BLaER1 treated with 17β-estradiol and CSF1 and Interleukin-3, amounts not matched to agents 10 nM and 100 nM (cell line): ENCODE measurements around the gene WNT5B.
A peak's percentile ranks its signal among the peaks of the same experiment; 100 is the strongest.

Experiments used
- H3K27ac ChIP-seq, 11 experiments: shearing (Covaris generic); formaldehyde crosslinking; 2 replicates each; pipeline ENCODE4 v1.8.1; 2022
- H3K27me3 ChIP-seq, 11 experiments: shearing (Covaris generic); formaldehyde crosslinking; 2 replicates each; pipeline ENCODE4 v1.8.1; 2022
- H3K36me3 ChIP-seq, 11 experiments: shearing (Covaris generic); formaldehyde crosslinking; 2 replicates each; pipeline ENCODE4 v1.8.1; 2022
- H3K4me1 ChIP-seq, 10 experiments: shearing (Covaris generic); formaldehyde crosslinking; 2 replicates each; pipeline ENCODE4 v1.8.1; 2022
- H3K4me2 ChIP-seq, 11 experiments: shearing (Covaris generic); formaldehyde crosslinking; 2 replicates each; pipeline ENCODE4 v1.8.1; 2022
- H3K4me3 ChIP-seq, 10 experiments: shearing (Covaris generic); formaldehyde crosslinking; 2 replicates each; pipeline ENCODE4 v1.8.1; 2022
- H3K9ac ChIP-seq, 11 experiments: shearing (Covaris generic); formaldehyde crosslinking; 2 replicates each; pipeline ENCODE4 v1.8.1; 2022
- H3K9me3 ChIP-seq, 11 experiments: shearing (Covaris generic); formaldehyde crosslinking; replicated peaks in 1 of 11; 2 replicates each; pipeline ENCODE4 v1.8.1; 2022
- H4K20me1 ChIP-seq, 11 experiments: shearing (Covaris generic); formaldehyde crosslinking; 2 replicates each; pipeline ENCODE4 v1.8.1; 2022
- Cebpa-rat ChIP-seq, 11 experiments: shearing (Covaris generic); IDR thresholded peaks; 2 replicates each; pipeline ENCODE4 v1.8.1; 2022

The WNT5B gene

GRCh38 chr12:1661553-1662335, 32.7 kb downstream of the WNT5B start:
- Histone ChIP-seq H3K9ac (peak overlapping the region; percentile 46 to 81 (median 76); a peak in 19 of 22 replicates), H3K4me2 (peak overlapping the region; percentile 58 to 84 (median 76); a peak in 20 of 22 replicates), H3K4me1 (peaks cover 38 to 80% (median 58%) of the 10 kb centered on the region in 10 experiments), H3K27me3 (no peaks in the 10 kb centered on the region), H3K9me3 (peaks cover 0 to 5% (median 0%) of the 10 kb centered on the region in 11 experiments; a peak in 3 of 22 replicates), H3K36me3 (no peaks in the 10 kb centered on the region), H3K27ac (peak overlapping the region in 9 of 11 experiments; percentile 47 to 92 (median 85); a peak in 18 of 22 replicates), H3K4me3 (peak overlapping the region; percentile 38 to 65 (median 48); a peak in 15 of 20 replicates), H4K20me1 (no peaks in the 10 kb centered on the region)
- no peak for TF ChIP-seq Cebpa-rat (IDR thresholded peaks at IDR 0.05)

DNA sequence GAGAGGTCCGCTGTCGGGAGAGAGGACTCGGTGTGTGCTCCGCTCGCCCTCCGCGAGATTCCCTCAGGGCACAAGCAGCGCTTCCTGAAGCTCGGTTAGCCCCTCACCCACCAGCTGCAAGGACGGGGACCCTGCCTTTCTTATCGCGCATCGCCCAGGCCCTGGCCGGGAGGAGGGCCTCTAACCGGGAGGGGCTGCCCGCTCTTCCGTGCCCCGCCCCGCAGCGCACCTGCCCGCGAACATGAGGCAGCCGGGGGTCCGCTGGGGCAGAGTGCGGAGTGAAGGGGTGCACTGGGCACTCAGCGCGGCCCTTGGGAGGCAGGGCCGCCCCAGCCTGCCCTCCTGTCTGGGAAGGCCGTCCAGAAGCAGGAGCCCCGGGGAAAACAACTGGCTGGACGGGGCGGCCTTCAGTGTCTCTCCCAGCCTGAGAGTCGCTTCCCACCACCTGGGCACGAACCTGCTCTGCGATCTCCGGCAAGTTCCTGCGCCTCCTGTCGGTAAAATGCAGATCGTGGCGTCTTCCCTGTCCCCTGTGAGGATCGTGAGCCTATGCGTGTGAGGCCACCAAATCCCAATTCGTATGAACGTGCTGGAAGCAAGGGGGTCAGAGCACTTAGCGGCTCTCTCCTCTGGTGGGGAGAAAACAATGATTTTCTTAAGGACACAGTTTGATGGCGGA, 33.9 kb downstream of the WNT5B start:
- H3K27ac ChIP-seq = peak overlapping the region in 8 of 11 experiments; percentile 65 to 97 (median 94); a peak in 17 of 22 replicates
- H3K9ac ChIP-seq = peak overlapping the region in 8 of 11 experiments; percentile 29 to 64 (median 48); a peak in 8 of 22 replicates
- H4K20me1 ChIP-seq = no peaks in the 10 kb centered on the region
- no peaks in the 10 kb centered on the region for H3K27me3 ChIP-seq
- H3K9me3 ChIP-seq = peaks cover 0 to 5% (median 0%) of the 10 kb centered on the region in 11 experiments; a peak in 3 of 22 replicates
- peaks cover 42 to 85% (median 68%) of the 10 kb centered on the region in 10 experiments for H3K4me1 ChIP-seq
- TF ChIP-seq Cebpa-rat (IDR thresholded peaks at IDR 0.05) = no peak
- 0 out of 20 replicates have a peak overlapping the region, but pooled peaks of 1 of the 10 experiments have one; percentile 23 for H3K4me3 ChIP-seq
- H3K36me3 ChIP-seq = no peaks in the 10 kb centered on the region
- H3K4me2 ChIP-seq = peak overlapping the region in 9 of 11 experiments; percentile 27 to 92 (median 55); a peak in 15 of 22 replicates

DNA sequence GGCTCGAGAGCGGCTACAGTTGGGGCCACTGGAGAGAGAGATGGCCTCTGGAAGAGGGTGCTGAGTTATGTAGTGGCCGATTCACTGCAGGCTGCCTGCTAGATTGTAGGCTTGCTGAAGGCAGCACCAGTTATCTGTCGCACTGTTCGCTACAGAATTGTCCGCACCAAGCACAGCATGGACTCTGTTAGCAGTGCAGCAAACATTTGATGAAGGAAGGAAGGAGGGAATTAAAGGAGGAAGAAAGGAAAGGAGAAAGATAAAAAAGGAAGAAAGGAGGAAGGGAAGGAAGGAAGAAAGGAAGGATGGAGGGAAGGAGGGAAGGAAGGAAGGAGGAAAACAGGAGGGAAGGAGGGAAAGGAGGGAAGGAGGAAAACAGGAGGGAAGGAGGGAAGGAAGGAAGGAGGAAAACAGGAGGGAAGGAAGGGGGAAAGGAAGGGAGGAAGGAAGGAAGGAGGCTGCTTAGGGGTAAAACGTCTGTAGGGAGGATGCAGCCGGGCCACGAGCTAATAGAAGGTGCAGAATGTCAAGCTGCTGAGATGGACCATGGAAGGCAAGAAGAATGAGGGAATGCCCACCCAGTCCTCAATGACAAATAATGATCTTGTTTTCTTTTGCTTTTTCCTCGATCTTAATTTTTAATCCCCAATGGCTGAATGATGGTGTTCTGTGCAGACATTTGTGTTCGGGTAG, 34.6 kb downstream of the WNT5B start:
- Histone ChIP-seq H3K27ac (peak overlapping the region in 8 of 11 experiments; percentile 90 to 97 (median 94); a peak in 16 of 22 replicates), H3K27me3 (no peaks in the 10 kb centered on the region), H3K4me1 (peaks cover 42 to 87% (median 74%) of the 10 kb centered on the region in 10 experiments), H3K9ac (peak overlapping the region in 5 of 11 experiments; percentile 29 to 69 (median 50); a peak in 5 of 22 replicates), H3K4me2 (peak overlapping the region in 9 of 11 experiments; percentile 72 to 93 (median 81); a peak in 15 of 22 replicates), H4K20me1 (no peaks in the 10 kb centered on the region), H3K36me3 (no peaks in the 10 kb centered on the region), H3K4me3 (0 out of 20 replicates have a peak overlapping the region, but pooled peaks of 1 of the 10 experiments have one; percentile 26), H3K9me3 (peaks cover 0 to 5% (median 0%) of the 10 kb centered on the region in 11 experiments; a peak in 3 of 22 replicates)
- TF ChIP-seq Cebpa-rat (IDR thresholded peaks at IDR 0.05) = no peak

- TF ChIP-seq Cebpa-rat (IDR thresholded peaks at IDR 0.05) = no peak
- peak overlapping the region; percentile 30 to 93 (median 81); a peak in 21 of 22 replicates for H3K4me2 ChIP-seq
- H3K27me3 ChIP-seq = no peaks in the 10 kb centered on the region
- H3K9me3 ChIP-seq = peaks cover 0 to 5% (median 0%) of the 10 kb centered on the region in 11 experiments; a peak in 3 of 22 replicates
- peak overlapping the region in 3 of 10 experiments; percentile 26 to 32 (median 32); a peak in 1 of 20 replicates for H3K4me3 ChIP-seq
- peak overlapping the region in 8 of 11 experiments; percentile 41 to 81 (median 69); a peak in 17 of 22 replicates for H3K9ac ChIP-seq
- no peaks in the 10 kb centered on the region for H3K36me3 ChIP-seq
- H3K27ac ChIP-seq = peak overlapping the region in 9 of 11 experiments; percentile 44 to 97 (median 94); a peak in 18 of 22 replicates
- peaks cover 48 to 90% (median 83%) of the 10 kb centered on the region in 10 experiments for H3K4me1 ChIP-seq
- H4K20me1 ChIP-seq = no peaks in the 10 kb centered on the region
Measured at GRCh38 chr12:1665366-1665765, 36.3 kb downstream of the WNT5B start.

- Histone ChIP-seq H3K27ac (peak overlapping the region in 10 of 11 experiments; percentile 45 to 97 (median 94); a peak in 17 of 22 replicates), H3K27me3 (no peaks in the 10 kb centered on the region), H3K4me1 (peaks cover 50 to 90% (median 84%) of the 10 kb centered on the region in 10 experiments), H3K4me3 (peak overlapping the region in 1 of 10 experiments; percentile 17; a peak in 1 of 20 replicates), H3K9me3 (peaks cover 0 to 5% (median 0%) of the 10 kb centered on the region in 11 experiments; a peak in 3 of 22 replicates), H3K36me3 (no peaks in the 10 kb centered on the region), H4K20me1 (no peaks in the 10 kb centered on the region), H3K4me2 (peak overlapping the region; percentile 72 to 93 (median 81); a peak in 21 of 22 replicates), H3K9ac (peak overlapping the region in 10 of 11 experiments; percentile 31 to 82 (median 79); a peak in 17 of 22 replicates)
- TF ChIP-seq Cebpa-rat (IDR thresholded peaks at IDR 0.05) = no peak
Measured at GRCh38 chr12:1666215-1666614, 37.2 kb downstream of the WNT5B start.

DNA sequence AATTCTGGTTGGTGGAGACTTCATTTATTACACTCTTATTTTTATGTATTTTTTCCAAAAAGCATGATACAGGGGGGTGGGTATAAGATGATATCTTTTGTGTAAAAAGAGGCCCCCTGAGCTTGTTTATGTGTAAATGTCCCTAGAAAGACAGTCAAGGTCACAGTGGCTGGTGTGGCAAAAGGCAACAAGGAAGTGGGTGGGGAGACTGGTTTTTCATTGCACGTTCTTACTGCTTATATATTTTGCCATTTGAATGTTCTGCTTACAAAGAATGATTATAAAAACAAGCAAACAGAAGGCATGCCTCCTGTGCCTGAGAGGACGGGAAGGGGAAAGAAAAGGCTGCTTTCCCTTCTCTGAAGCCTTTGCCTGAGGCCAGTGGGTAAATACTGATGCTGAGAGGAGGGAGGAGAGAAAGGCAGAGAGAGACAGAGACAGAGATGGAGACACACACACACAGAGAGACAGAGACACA, 37.7 kb downstream of the WNT5B start:
- peaks cover 50 to 90% (median 83%) of the 10 kb centered on the region in 10 experiments for H3K4me1 ChIP-seq
- peak overlapping the region in 10 of 11 experiments; percentile 31 to 82 (median 79); a peak in 19 of 22 replicates for H3K9ac ChIP-seq
- H4K20me1 ChIP-seq = no peaks in the 10 kb centered on the region
- TF ChIP-seq Cebpa-rat (IDR thresholded peaks at IDR 0.05) = no peak
- H3K9me3 ChIP-seq = peaks cover 0 to 5% (median 0%) of the 10 kb centered on the region in 11 experiments; a peak in 3 of 22 replicates
- peak overlapping the region; percentile 72 to 93 (median 81) for H3K4me2 ChIP-seq
- H3K27ac ChIP-seq = peak overlapping the region; percentile 18 to 97 (median 93); a peak in 21 of 22 replicates
- peak overlapping the region in 5 of 10 experiments; percentile 1 to 25 (median 13); a peak in 4 of 20 replicates for H3K4me3 ChIP-seq
- no peaks in the 10 kb centered on the region for H3K36me3 ChIP-seq
- H3K27me3 ChIP-seq = no peaks in the 10 kb centered on the region

DNA sequence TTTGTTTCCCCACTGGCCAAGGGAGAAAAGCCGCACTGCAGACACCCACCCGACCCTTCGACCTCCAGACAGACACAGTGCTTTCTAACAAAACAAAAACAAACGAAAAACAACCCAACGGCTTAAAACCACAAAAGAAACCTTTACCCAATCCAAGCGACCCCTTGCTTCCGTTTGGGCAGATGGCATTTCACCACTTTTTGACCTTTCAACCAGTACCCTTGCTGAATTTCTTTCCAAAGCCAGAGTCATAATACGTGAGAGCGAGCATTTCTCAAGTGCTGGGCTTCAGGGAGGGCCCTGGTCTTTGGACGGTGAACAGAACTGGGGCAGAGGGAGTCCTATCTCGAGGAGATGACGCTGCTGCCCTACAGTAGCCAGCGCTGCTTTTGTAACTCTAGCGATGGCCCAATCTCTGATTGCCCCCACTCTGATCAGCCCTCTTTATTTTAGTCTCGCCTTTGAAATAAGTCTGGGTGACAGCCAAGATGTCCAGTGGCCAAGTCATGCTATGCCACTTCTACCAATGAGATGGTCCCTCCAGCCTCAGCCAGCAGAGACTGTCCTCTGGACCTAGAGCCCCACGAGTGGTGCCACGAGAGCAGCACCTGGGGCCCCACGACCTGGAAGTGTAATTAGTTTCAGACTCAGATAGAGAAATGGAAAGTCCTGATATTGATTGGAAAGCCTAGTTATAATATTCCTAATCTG, 40.0 kb downstream of the WNT5B start:
- Histone ChIP-seq H3K4me1 (peaks cover 50 to 88% (median 77%) of the 10 kb centered on the region in 10 experiments), H3K27ac (peak overlapping the region; percentile 45 to 97 (median 93); a peak in 21 of 22 replicates)

More for the DNA sequence above, 40.0 kb downstream of the WNT5B start:
- H3K4me3 ChIP-seq = peak overlapping the region in 6 of 10 experiments; percentile 6 to 47 (median 32); a peak in 10 of 20 replicates
- H3K4me2 ChIP-seq = peak overlapping the region; percentile 72 to 93 (median 81)
- peak overlapping the region; percentile 41 to 82 (median 78); a peak in 20 of 22 replicates for H3K9ac ChIP-seq
- H3K27me3 ChIP-seq = no peaks in the 10 kb centered on the region
- no peaks in the 10 kb centered on the region for H4K20me1 ChIP-seq
- H3K9me3 ChIP-seq = no peaks in the 10 kb centered on the region
- peak in 9 of 11 experiments; percentile 66 to 99 (median 97); a peak in 17 of 22 replicates for TF ChIP-seq Cebpa-rat (IDR thresholded peaks at IDR 0.05)
- H3K36me3 ChIP-seq = no peaks in the 10 kb centered on the region
